Adrenal gland (tissue), 12 donors: ENCODE results near the gene SYNPR. TPM values are rescaled to one million over a fixed set of nuclear protein-coding genes. Genes with fewer than 3 reads are reported as not detected.

Source experiments
- DNase-seq, 7 donors: peaks; one replicate each; pipeline ENCODE4 v3.0.0-alpha.2; 2019 to 2020
- H3K27ac ChIP-seq, 5 donors: fragments of 200-600 bp; sonication (generic) in 4 of 5; 1 replicate in 3 of 5; 2 replicates in 2 of 5; pipeline versions ENCODE4 v1.5.1 to v1.8.0; 2016 to 2020; ENCODE audit warnings: mild to moderate bottlenecking in 1 of 5
- H3K27me3 ChIP-seq: fragments of 200-600 bp; 2 replicates; pipeline ENCODE4 v1.8.0; 2021
- H3K36me3 ChIP-seq, 2 donors: fragments of 200-600 bp; replicated peaks in 1 of 2; 1 replicate in 1 of 2; 2 replicates in 1 of 2; pipeline versions ENCODE4 v1.5.1 to v1.8.0; 2018 to 2022
- H3K4me1 ChIP-seq, 2 donors: fragments of 200-600 bp; replicated peaks in 1 of 2; 1 replicate in 1 of 2; 2 replicates in 1 of 2; pipeline versions ENCODE4 v1.5.1 to v1.8.0; 2018 to 2021
- H3K4me3 ChIP-seq, 4 donors: fragments of 200-600 bp; sonication (generic) in 3 of 4; one replicate each; pipeline ENCODE4 v1.5.1; 2016 to 2018
- H3K9me3 ChIP-seq, 3 donors: fragments of 200-600 bp; sonication (generic) in 1 of 3; replicated peaks in 1 of 3; 1 replicate in 2 of 3; 2 replicates in 1 of 3; pipeline versions ENCODE4 v1.5.1 to v1.8.0; 2016 to 2021
- CTCF ChIP-seq, 6 experiments: fragments of 450-650 bp in 4 of 6; fragments of 200-600 bp in 2 of 6; sonication (generic) in 1 of 6; IDR thresholded peaks; 1 replicate in 5 of 6; 2 replicates in 1 of 6; pipeline versions ENCODE4 v1.5.1 to v1.8.0; 2016 to 2021; ENCODE audit warnings: antibody characterized with exemption in 6 of 6, mild to moderate bottlenecking in 2 of 6, moderate library complexity in 1 of 6
- POLR2A ChIP-seq, 2 donors: fragments of 450-650 bp; IDR thresholded peaks; one replicate each; pipeline ENCODE4 v1.6.1; 2017; ENCODE audit warnings: antibody characterized with exemption in 2 of 2, mild to moderate bottlenecking in 2 of 2, moderate library complexity in 1 of 2
- WGBS, 4 donors: extraction: QIAGEN DNeasy Blood & Tissue Kit in 2 of 4; methylation state at CpG; one replicate each; pipeline versions ENCODE4 v1.1.5 to v1.1.7; 2013 to 2017; 5-methylcytosine and 5-hydroxymethylcytosine counted together
- intact Hi-C, 2 donors: fragments of 100-400 bp; cut with DNase I; formaldehyde crosslinking; loops; one replicate each; pipeline versions ENCODE4 v1.14.1 to v1.15.0; 2022 to 2023
- polyA plus RNA-seq, 3 donors: library from polyadenylated mRNA; stranded (reverse); fragments of 200-250 nt in 2 of 3; fragments of 350-450 nt in 1 of 3; fragmentation: Illumina TruSeq in 1 of 3; extraction: RNeasy Lipid Tissue Mini Kit (QIAGEN cat#74804) in 1 of 3; gene quantifications; one replicate each; pipeline ENCODE4 v1.2.3, GENCODE V29; 2013 to 2014
- total RNA-seq, 9 donors: library from RNA; depleted of rRNA in 4 of 9; stranded (reverse); fragments of >200 nt in 4 of 9; fragments of 120-200 nt in 1 of 9; fragmentation: NEBNext Ultra II Directional in 1 of 9; extraction: Animal tissue kit (Norgen Biotek cat#: 25700) in 1 of 9; gene quantifications; one replicate each; pipeline versions ENCODE4 v1.1.0 to v1.2.4, GENCODE V29; 2013 to 2023
- donor health status: healthy with polysubstance abuse.
- donor health status: Bipolar disorder and iron deficiency.
- donor health status: DM: yes; HTN: yes; CAD: no.
- donor health status: DM: no; HTN: no; CAD: no.
- donor health status: DM: no; HTN: no; CAD: no.
- donor health status: DM: yes; HTN: yes; CAD: no.

Gene SYNPR
- total and polyA plus RNA-seq, 12 donors, result 0.03 to 1.4 (median 0.25) TPM; not detected in 7

GRCh38 chr3:63294332-63294731 is 16.2 kb downstream of the SYNPR start:
- no peaks in the 10 kb centered on the region for H3K27me3 ChIP-seq
- 59 to 76% (median 71%) methylated on average over 4 of the region's 4 CpGs for WGBS, 4 donors
- intact Hi-C loops, result no loop called here
- no peaks in the 10 kb centered on the region for H3K36me3 ChIP-seq
- no peak overlapping the region for H3K27ac ChIP-seq
- H3K4me1 ChIP-seq, result no peaks in the 10 kb centered on the region
- no peaks in the 10 kb centered on the region for H3K9me3 ChIP-seq
- TF ChIP-seq POLR2A (IDR thresholded peaks at IDR 0.05), result no peak
- no peak for TF ChIP-seq CTCF (IDR thresholded peaks at IDR 0.05)
- no peak overlapping the region for H3K4me3 ChIP-seq
- no peak for DNase-seq

GRCh38 chr3:63295356-63295755 is 17.2 kb downstream of the SYNPR start:
- no peak overlapping the region for H3K4me3 ChIP-seq
- no peak overlapping the region for H3K27ac ChIP-seq
- DNase-seq, result no peak
- no peaks in the 10 kb centered on the region for H3K9me3 ChIP-seq
- no peaks in the 10 kb centered on the region for H3K27me3 ChIP-seq
- H3K36me3 ChIP-seq, result no peaks in the 10 kb centered on the region
- no peaks in the 10 kb centered on the region for H3K4me1 ChIP-seq
- TF ChIP-seq CTCF (IDR thresholded peaks at IDR 0.05) (no peak), POLR2A (IDR thresholded peaks at IDR 0.05) (no peak)
- 53 to 70% (median 58%) methylated on average over 4 of the region's 4 CpGs for WGBS, 4 donors
- intact Hi-C loops, result no loop called here

GRCh38 chr3:63295806-63296205 is 17.7 kb downstream of the SYNPR start:
- no peaks in the 10 kb centered on the region for H3K9me3 ChIP-seq
- no peak overlapping the region for H3K27ac ChIP-seq
- TF ChIP-seq CTCF (IDR thresholded peaks at IDR 0.05) (no peak), POLR2A (IDR thresholded peaks at IDR 0.05) (no peak)
- DNase-seq, result no peak
- H3K27me3 ChIP-seq, result no peaks in the 10 kb centered on the region
- no peaks in the 10 kb centered on the region for H3K36me3 ChIP-seq
- no peak overlapping the region for H3K4me3 ChIP-seq
- intact Hi-C loops, result no loop called here
- H3K4me1 ChIP-seq, result no peaks in the 10 kb centered on the region

GRCh38 chr3:63296249-63296648 is 18.1 kb downstream of the SYNPR start:
- Histone ChIP-seq H3K4me3 (no peak overlapping the region), H3K9me3 (no peaks in the 10 kb centered on the region), H3K27me3 (no peaks in the 10 kb centered on the region), H3K4me1 (no peaks in the 10 kb centered on the region), H3K27ac (no peak overlapping the region), H3K36me3 (no peaks in the 10 kb centered on the region)
- no peak for DNase-seq
- intact Hi-C loops, result no loop called here
- 66 to 79% (median 78%) methylated on average over 4 of the region's 4 CpGs for WGBS, 4 donors
- TF ChIP-seq POLR2A (IDR thresholded peaks at IDR 0.05), result no peak
- no peak for TF ChIP-seq CTCF (IDR thresholded peaks at IDR 0.05)
